Measurements from ENCODE around the gene VGLL4.

DNA sequence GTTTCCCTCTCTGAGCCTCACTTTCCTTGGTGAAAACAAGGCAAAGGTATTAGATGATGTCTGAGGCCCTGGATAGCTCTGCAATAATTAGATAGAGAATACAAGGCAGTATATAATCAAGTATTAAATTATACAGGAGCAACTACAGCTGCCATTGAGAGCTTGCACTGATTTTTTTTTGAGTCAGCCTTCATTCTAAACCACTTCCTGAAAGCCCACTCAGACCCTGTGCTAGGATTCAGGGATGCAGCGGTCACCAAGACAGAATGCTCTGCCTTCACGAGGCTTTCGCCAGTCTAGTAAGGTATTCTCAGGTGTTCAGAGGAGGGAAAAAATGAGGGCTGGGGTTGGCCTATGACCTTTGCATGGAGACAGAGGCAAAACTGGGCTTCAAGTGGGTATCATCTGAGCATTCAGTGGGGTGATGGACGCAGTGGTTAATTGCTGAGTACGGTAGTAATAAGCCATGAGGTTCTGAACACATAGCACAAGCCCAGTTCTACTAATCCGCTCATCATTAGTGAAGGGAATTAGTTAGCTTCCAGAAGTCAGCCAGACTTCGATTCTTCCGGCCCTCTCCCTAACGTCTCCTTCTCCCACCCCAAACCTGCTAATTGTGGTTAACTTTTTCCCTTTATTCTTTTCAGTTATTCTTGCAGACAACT is 3.6 kb downstream of the VGLL4 start:
- TF ChIP-seq EP300 (IDR thresholded peaks at IDR 0.05; ENCODE audit: borderline replicate concordance) (no peak), CEBPB (IDR thresholded peaks at IDR 0.05) (no peak), TAF1 (IDR thresholded peaks at IDR 0.05; ENCODE audit: low read depth) (no peak), CREB1 (IDR thresholded peaks at IDR 0.05; ENCODE audit: low read depth) (no peak), FOXM1 (IDR thresholded peaks at IDR 0.05; ENCODE audit: borderline replicate concordance, low read depth) (no peak), YY1 (IDR thresholded peaks at IDR 0.05; ENCODE audit: low read depth) (no peak), EGR1 (IDR thresholded peaks at IDR 0.05) (no peak), RAD21 (IDR thresholded peaks at IDR 0.05; ENCODE audit: low read depth) (no peak), TCF12 (IDR thresholded peaks at IDR 0.05; ENCODE audit: low read depth) (no peak)
- TF ChIP-seq, protein P1, sequence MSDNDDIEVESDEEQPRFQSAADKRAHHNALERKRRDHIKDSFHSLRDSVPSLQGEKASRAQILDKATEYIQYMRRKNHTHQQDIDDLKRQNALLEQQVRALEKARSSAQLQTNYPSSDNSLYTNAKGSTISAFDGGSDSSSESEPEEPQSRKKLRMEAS (IDR thresholded peaks at IDR 0.05) = no peak
- TF ChIP-seq, protein P2, sequence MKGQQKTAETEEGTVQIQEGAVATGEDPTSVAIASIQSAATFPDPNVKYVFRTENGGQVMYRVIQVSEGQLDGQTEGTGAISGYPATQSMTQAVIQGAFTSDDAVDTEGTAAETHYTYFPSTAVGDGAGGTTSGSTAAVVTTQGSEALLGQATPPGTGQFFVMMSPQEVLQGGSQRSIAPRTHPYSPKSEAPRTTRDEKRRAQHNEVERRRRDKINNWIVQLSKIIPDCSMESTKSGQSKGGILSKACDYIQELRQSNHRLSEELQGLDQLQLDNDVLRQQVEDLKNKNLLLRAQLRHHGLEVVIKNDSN (IDR thresholded peaks at IDR 0.05) = no peak
- TF ChIP-seq, protein P3, sequence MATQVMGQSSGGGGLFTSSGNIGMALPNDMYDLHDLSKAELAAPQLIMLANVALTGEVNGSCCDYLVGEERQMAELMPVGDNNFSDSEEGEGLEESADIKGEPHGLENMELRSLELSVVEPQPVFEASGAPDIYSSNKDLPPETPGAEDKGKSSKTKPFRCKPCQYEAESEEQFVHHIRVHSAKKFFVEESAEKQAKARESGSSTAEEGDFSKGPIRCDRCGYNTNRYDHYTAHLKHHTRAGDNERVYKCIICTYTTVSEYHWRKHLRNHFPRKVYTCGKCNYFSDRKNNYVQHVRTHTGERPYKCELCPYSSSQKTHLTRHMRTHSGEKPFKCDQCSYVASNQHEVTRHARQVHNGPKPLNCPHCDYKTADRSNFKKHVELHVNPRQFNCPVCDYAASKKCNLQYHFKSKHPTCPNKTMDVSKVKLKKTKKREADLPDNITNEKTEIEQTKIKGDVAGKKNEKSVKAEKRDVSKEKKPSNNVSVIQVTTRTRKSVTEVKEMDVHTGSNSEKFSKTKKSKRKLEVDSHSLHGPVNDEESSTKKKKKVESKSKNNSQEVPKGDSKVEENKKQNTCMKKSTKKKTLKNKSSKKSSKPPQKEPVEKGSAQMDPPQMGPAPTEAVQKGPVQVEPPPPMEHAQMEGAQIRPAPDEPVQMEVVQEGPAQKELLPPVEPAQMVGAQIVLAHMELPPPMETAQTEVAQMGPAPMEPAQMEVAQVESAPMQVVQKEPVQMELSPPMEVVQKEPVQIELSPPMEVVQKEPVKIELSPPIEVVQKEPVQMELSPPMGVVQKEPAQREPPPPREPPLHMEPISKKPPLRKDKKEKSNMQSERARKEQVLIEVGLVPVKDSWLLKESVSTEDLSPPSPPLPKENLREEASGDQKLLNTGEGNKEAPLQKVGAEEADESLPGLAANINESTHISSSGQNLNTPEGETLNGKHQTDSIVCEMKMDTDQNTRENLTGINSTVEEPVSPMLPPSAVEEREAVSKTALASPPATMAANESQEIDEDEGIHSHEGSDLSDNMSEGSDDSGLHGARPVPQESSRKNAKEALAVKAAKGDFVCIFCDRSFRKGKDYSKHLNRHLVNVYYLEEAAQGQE (IDR thresholded peaks at IDR 0.05; ENCODE audit: low read depth) = no peak

Data from Ishikawa (cell line).